GM18873 (cell line): Measurements from ENCODE around the gene HERC4.
"Not testable (repeated sequence)": the region's sequence is repeated elsewhere in the genome, so short reads cannot be mapped to it uniquely, and the experiment has no call there.

Experiments
- ATAC-seq: cut with Tn5 transposase; IDR thresholded peaks from one replicate; pipeline ENCODE4 v1.9.1; 2021; ENCODE audit warnings: mild to moderate bottlenecking, moderate library complexity, moderate number of reproducible peaks; ENCODE audit not compliant: unreplicated experiment, low FRiP score

The HERC4 gene

DNA sequence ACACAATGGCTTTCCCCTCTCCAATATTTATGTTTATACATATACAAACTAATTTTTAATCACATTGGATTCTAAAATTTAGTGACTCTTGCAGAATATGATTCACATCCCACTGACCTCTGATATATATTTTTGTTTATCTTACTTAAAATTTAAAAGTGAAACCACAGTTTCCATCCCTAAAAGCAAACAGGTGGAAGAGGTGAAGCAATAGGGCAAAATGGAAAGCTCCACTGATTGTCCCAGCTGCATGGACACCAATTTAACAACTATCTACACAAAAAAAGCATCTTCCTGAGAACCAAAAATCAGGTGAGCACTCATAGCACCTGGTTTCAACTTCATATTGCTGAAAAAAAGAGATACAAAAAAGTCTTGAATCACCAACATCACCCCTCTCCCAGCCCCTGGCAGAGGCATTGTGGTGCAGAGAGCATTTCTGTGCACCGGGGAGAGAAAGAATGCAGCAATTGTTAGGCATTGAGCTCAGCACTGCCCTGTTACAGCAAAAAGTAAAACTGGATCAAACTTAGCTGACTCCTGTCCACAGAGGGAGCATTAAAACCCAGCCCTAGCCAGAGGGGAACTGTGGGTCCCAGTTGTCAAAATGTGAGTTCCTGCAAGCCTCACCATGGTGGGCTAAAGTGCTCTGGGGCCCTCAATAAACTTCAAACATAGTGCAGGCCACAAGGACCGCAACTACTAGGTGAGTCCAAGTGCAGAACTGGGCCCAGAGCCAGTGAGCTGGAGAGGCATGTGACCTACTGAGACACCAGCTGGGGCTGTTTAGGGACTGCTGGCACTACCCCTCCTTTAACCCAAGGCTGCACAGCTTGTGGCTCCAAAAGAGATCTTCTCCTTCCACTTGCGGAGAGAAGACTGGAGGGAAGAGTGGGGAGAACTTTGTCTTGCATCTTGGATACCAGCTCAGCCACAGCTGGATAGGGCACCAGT lies 98.5 kb downstream of the HERC4 start:
- no peak for ATAC-seq

DNA sequence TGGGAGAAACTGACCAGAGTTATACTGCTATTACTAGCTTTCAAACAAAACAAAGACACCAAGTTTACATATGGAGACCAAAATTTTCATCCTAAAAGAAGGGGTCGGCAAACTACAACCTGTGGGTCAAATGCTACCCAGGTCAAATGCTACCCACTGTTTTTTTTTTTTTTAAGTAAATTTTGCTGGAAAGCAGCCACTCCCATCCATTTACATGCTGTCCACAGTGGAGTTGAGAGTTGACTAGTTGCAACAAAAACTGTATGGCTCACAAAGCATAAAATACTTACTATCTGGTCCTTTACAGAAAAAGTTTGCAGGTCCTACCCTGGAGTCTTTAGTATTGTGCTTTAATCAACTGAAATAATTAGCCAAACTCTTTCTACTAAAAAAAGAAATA lies 99.2 kb downstream of the HERC4 start:
- ATAC-seq, result no peak

DNA sequence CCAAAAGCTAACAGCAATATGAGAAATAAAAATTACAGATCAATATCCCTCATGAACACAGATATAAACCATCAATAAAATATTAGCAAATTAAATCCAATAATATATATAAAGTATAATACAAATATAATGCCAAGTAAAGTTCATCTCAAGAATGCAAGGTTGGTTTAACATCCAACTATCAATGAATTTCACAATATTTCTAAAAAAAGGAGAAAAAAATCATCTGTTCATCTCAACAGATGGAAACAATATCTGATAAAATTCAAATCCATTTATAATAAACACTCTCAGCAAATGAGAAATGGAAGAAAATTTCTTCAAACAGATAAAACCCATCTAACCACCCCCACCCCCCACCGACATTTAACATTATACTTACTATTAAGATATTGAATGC lies 103.8 kb downstream of the HERC4 start:
- no peak for ATAC-seq

DNA sequence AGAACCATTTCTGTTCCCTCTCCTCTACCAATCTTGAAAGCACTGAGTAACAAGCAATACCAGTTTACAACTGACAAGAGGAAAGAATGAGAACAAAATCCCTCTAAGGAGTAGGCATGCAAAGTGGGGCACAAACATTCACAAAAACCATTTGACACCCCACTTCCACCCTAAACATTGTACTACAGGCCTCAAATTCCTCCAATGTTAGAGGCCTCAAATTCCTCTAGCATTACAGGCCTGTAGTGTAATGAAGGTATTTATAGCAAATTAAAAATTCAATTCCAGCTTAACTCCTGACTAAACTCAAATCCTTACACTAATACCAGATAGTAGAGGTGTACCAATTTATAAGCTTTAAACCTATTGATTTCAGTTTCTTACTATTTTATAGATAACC lies 105.2 kb downstream of the HERC4 start:
- ATAC-seq, result no peak

DNA sequence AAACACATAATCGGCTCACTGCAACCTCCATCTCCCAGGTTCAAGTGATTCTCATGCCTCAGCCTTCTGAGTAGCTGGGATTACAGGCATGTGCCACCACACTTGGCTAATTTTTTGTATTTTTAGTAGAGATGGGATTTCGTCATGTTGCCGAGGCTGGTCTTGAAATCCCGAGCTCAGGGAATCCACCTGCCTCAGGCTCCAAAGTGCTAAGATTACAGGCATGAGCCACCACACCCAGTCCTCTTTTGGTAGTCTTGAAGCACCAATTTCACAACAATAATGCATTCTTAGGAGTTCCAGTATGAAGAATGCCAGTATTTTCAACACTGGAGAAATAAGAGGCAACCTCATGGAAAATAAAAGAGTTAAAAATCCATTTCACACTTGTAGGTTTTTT lies 109.0 kb downstream of the HERC4 start:
- ATAC-seq, result not testable (repeated sequence)

DNA sequence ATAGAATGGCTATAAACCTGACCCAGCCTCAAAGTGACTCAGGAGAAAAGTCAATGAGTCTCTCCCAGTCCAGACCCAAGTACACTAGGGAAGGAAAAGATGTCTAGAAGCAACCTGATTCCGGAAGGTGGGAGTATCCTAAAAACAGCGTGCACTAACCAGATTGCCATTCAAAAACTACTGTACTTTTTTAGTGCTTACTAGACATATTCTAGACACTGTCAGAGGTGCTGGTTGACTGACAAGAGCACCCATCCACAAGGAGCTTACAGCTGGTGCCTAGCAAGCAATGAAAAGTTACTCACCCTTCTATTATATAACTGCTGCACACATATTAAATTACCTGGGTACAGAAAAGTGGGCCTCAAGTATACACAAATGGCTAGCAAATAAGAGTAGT lies 109.6 kb downstream of the HERC4 start:
- no peak for ATAC-seq

DNA sequence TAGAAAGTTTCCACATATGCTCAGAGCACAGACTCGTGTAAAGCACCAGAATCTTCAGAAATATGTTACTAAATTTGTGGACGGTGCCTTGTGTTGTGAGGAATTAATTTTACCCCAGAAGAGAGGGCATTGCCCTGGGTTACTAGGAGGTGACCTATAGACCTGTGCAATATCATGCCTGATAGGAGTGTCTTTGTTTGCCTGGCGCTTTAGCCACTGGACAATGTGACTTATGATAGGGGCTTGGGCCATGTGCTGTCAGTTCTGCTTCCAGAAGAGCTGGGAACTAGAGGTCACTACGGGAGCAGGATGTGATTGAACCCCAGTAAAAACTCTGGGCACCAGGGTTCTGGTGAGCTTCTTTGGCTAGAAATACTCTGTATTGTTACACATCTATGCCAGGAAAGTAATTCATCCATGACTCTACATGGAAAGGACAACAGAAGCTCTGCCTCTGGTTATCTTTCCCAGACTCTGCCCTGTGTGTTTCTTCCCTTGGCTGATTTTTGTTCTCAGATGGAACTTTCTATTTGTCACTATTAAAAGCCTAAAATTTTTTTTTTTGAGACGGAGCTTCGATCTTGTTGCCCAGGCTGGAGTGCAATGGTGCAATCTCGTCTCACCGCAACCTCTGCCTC lies 115.1 kb downstream of the HERC4 start:
- ATAC-seq, result no peak

DNA sequence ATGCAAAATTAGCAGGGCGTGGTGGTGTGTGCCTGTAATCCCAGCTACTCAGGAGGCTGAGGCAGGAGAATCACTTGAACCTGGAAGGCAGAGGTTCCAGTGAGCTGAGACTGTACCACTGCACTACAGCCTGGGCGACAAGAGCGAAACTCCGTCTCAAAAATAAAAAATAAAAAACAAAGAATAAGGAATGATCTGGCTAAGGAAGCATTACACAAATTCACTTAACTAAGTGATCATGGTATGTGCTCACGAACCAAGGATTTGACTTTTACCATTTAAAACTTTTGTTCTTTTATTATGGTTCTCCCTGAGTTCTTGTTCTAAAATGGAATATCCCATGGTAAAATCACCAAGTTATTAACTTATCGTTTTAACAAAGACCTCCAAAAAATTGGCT lies 119.5 kb downstream of the HERC4 start:
- ATAC-seq, result no peak

DNA sequence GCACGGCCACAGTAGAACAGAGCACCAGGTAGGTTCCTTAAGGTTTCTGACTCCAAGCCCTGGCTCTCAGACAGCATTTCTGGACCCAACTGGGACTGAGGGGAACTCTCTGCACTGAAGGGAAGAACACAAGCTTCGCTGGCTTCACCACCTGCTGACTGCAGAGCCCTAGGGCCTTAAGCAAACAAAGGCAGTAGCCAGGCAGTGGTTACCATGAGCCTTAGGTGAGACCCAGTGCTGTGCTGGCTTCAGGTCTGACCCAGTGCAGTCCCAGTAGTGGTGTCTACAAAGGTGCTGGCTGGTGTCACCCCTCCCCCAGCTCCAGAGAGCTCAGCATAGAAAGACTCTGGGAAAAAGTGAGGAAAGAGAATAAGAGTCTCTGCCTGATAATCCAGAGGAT lies 131.2 kb downstream of the HERC4 start:
- ATAC-seq, result no peak

DNA sequence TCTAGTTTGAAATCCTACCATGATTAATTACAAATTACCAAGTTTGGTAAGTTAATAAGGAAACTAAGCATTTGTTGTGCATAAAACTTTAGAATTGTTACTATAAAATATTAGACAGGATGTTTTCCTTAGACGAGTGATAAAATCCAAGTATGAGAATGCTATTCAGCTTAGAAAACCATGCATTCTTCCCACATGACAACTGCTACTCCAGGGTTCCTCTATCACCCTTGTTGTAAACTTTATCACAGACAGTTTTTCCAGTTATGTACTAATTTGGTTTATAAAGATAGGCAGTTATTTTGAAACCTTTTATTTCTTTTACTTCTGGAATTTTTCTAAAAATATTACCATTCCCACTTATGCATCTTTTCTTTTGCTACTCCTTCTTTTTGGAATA lies 138.7 kb downstream of the HERC4 start:
- no peak for ATAC-seq

DNA sequence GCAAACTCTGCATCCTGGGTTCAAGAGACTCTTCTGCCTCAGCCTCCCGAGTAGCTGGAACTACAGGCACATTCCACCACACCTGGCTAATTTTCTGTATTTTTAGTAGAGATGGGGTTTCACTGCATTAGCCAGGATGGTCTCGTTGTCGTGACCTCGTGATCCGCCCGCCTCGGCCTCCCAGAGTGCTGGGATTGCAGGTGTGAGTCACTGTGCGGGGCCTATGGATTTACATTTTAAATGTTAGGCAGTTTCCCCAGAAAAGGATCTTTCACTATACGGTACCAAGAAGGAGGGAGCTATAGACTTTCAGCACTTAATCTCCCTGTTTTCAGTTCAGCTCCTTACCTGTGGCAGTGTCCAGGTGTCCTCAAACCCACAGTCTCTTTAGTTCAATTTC lies 139.9 kb downstream of the HERC4 start:
- no peak for ATAC-seq

DNA sequence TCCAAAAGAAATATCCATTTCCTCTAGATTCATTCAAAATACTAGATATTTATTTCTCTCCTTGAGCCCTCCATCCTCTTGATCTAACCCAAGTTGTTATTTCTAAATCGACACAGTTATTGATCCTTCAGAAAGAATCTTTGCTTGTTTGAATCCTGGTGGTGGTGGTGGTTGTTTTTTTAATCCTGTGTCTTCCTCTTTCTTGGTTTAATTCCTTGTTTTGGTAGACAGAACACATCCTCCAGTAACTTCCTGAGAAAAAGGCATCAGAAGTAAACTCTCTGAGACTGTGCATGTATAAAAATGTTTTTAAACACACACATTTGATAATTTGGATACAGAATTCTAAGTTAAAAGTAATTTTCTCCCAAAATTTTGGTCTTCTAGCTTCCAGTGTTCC lies 140.7 kb downstream of the HERC4 start:
- ATAC-seq, result no peak

DNA sequence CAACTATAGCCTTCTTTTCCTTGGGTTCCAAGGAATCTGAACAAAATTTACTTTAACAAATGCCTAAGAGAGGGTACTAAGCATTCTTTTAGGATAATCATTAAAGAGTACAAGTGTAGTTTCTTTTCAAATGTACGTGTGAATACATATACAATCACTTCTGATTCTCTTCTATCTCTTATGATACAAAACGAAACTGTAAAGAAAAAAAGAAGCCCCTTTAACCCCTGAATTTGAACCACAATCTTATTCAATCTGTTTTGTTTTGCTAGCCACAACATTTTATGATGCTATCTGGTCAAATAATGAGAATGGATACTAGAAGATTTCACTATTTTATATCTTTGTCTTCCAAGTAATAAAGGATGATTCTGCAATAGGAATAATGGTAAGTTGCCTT lies 141.9 kb downstream of the HERC4 start:
- no peak for ATAC-seq

DNA sequence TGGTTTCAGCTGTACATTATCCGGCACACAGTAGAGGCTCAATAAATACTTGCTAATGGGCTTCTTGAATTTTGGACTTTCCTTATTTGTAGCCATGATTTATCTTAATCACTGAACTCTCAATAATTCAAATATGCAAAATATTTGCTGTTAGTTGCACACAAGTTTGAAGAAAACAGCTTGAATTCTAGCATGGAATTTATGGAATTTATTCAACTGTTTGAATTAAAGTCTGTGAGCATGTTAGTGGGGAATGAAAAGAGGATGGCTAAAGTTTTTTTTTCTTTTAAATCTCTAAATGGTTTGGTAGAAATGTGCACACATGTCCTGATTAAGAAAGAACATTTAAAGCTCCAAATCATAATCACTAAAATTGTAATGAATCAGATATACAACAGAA lies 148.1 kb downstream of the HERC4 start:
- no peak for ATAC-seq

DNA sequence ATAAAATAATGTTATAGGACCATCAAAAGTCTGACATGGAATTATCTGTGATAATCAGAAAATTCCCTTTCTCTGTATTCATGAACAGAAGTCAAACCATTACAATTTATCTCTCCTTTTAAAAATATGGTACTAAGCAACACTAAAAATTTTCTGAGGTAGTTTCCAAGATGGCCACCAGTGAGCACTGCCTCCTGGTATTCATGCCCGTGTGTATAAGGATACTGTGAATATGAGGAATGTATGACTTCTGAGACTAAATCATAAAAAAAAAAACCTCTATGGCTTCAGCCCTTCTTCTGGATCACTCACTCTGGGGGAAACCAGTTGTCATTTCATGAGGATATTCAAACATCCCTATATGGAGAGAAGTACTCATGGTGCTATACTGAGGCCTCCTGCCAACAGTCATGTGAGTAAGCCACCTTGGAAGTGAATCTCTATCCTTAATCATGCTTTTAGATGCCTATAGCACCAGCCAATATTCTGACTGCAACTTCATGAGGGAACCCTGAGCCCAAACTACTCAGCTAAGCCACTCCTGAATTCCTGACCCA lies 149.6 kb downstream of the HERC4 start:
- no peak for ATAC-seq

DNA sequence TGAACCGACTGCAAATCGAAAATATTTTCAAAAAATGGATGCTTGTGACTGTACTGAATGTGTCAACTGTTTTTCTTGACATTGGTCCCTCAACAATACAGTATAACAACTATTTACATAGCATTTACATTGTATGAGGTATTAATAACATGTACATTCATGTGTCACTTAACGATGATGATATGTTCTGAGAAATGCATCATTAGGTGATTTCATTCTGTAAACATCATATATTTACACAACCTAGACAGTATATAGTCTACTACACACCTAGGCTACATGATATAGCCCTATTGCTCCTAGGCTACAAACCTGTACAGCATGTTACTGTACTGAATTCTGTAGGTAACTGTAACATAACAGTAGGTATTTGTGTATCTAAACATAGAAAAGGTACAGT lies 150.9 kb downstream of the HERC4 start:
- ATAC-seq, result no peak

DNA sequence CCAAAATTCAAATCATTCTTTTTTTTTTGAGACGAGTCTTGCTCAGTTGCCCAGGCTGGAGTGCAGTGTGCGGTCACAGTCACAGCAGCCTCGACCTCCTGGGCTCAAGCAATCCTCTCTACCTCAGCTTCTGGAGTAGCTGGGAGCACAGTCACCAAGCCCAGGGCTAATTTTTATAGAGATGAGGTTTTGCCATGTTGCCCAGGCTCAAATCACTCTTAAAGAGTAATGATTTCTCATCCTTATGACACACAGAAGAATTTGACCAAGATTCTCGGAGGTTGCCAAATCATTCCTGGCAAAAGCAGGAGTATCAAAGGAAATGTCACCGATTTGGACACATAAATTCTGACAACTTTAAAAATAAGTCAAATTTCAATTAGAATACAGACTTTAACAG lies 151.5 kb downstream of the HERC4 start:
- no peak for ATAC-seq

DNA sequence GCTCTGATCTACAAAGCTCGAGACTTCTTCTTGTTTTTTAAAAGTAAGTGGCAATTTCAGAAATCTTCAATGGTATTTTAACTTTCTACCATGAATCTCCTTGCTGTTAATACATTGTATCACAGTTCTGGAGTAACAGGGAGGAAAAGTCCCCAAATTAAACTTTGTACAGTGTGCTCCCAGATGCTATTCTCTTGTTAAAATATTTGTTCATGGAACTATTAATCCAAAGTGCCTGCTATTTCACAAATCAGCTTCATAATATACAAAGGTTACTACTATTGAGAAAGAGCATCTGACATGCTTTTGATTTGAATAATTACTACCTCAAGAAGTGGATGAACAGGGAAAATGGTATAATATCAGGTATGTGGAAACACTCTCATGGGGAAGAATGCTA lies 154.0 kb downstream of the HERC4 start:
- ATAC-seq, result no peak

DNA sequence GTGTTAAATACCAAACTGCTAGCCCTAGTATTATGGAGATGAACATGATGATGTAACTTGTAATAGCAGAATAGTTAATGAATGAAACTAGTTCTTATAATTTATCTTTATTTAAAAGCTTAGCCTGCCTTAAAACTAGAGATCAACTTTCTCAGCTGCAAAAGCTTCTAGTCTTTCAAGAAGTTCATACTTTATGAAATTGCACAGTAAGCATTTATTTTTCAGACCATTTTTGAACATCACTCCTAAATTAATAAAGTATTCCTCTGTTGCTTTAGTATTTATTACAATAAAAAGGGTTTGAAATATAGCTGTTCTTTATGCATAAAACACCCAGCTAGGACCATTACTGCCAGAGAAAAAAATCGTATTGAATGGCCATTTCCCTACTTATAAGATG lies 157.4 kb downstream of the HERC4 start:
- no peak for ATAC-seq

DNA sequence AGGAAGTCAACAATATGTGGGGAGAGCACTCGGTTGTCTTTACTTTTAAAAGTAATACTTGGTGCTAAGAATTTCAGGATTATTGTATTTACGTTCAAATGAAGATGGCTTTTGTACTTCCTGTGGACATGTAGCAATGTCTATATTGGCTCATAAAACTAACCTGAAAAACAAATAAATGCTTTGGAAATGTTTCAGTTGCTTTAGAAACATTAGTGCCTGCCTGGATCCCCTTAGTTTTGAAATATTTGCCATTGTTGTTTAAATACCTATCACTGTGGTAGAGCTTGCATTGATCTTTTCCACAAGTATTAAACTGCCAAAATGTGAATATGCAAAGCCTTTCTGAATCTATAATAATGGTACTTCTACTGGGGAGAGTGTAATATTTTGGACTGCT lies 157.9 kb downstream of the HERC4 start:
- no peak for ATAC-seq

DNA sequence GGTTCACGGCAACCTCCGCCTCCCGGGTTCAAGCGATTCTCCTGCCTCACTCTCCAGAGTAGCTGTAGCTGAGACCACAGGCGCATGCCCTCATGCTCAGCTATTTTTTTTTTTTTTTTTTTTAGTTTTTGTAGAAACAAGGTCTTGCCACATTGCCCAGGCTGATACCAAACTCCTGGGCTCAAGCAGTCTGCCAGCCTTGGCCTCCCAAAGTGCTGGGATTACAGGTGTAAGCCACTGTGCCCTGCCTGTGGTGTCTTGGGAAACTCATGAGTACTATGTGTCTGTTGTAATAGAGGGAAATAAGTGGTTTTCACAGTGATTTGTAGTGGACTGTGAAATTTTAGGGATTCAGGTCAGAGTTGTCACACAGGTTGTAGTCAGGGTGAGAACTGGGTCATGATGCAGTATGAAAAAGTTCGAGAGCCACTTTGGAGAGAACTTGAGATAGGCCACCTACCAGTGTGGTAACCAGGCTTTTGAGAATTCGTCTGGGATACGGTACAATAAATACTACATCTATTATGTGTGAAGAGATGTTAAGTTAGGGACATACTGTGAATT lies 160.2 kb downstream of the HERC4 start:
- ATAC-seq, result no peak
